Stomach (tissue), 19 donors: ENCODE measurements around the gene DEFB128. TPM values are rescaled to one million over a fixed set of nuclear protein-coding genes. Genes with fewer than 3 reads are reported as not detected.

Experiments
- DNase-seq, 2 donors: peaks; one replicate each; pipeline versions ENCODE4 v3.0.0 to v3.0.0-alpha.2; 2013 to 2019
- H3K27ac ChIP-seq, 5 donors: fragments of 200-600 bp in 4 of 5; sonication (generic) in 4 of 5; one replicate each; pipeline ENCODE4 v1.5.1; 2013 to 2019; ENCODE audit warnings: mild to moderate bottlenecking in 1 of 5, moderate library complexity in 1 of 5
- H3K27me3 ChIP-seq, 3 donors: fragments of 200-600 bp; sonication (generic); one replicate each; pipeline ENCODE4 v1.5.1; 2017 to 2019; ENCODE audit warnings: mixed run types in 1 of 3
- H3K36me3 ChIP-seq, 4 donors: fragments of 200-600 bp; sonication (generic); 1 replicate in 3 of 4; 2 replicates in 1 of 4; pipeline ENCODE4 v1.5.1; 2016 to 2019
- H3K4me1 ChIP-seq, 4 donors: fragments of 200-600 bp; sonication (generic); one replicate each; pipeline ENCODE4 v1.5.1; 2016 to 2019
- H3K4me3 ChIP-seq, 4 donors: fragments of 200-600 bp; sonication (generic) in 3 of 4; one replicate each; pipeline ENCODE4 v1.5.1; 2016 to 2019; ENCODE audit warnings: mild to moderate bottlenecking in 1 of 4
- H3K9me3 ChIP-seq, 4 donors: fragments of 200-600 bp; sonication (generic); one replicate each; pipeline ENCODE4 v1.5.1; 2016 to 2019
- EP300 ChIP-seq: sonication (generic); formaldehyde crosslinking; IDR thresholded peaks from one replicate; pipeline ENCODE4 v1.6.1; 2017; ENCODE audit warnings: antibody characterized with exemption
- POLR2A ChIP-seq, 4 donors: fragments of 450-650 bp; IDR thresholded peaks; one replicate each; pipeline ENCODE4 v1.6.1; 2016; ENCODE audit warnings: antibody characterized with exemption in 4 of 4, control low read depth in 2 of 4, mild to moderate bottlenecking in 1 of 4, moderate library complexity in 1 of 4
- POLR2AphosphoS5 ChIP-seq, 3 donors: sonication (generic); formaldehyde crosslinking; IDR thresholded peaks; one replicate each; pipeline ENCODE4 v1.6.1; 2016; ENCODE audit warnings: antibody characterized with exemption in 3 of 3
- WGBS, 5 donors: extraction: QIAGEN DNeasy Blood & Tissue Kit in 3 of 5; methylation state at CpG; one replicate each; pipeline versions ENCODE4 v1.1.5 to v1.1.7; 2013 to 2018; 5-methylcytosine and 5-hydroxymethylcytosine counted together
- intact Hi-C: fragments of 100-400 bp; cut with DNase I; formaldehyde crosslinking; loops from one replicate; pipeline ENCODE4 v1.15.1; 2023; ENCODE audit warnings: low total_unique reads
- long read RNA-seq, 10 donors: transcript quantifications; one replicate each; lab custom pipeline, GENCODE V29; 2026
- polyA plus RNA-seq, 3 donors: library from polyadenylated mRNA; stranded (reverse); fragments of 200-250 nt; gene quantifications; one replicate each; pipeline ENCODE4 v1.2.3, GENCODE V29; 2013
- total RNA-seq, 5 donors: library from RNA; depleted of rRNA; stranded (reverse); fragments of >200 nt; gene quantifications; one replicate each; pipeline versions ENCODE4 v1.1.0 to v1.2.3, GENCODE V29; 2014 to 2016
- TF ChIP-seq, protein P1 (sequence below), 7 experiments: fragments of 450-650 bp in 4 of 7; fragments of 200-600 bp in 3 of 7; sonication (generic) in 3 of 7; IDR thresholded peaks; one replicate each; pipeline ENCODE4 v1.5.1; 2016 to 2019; ENCODE audit warnings: antibody characterized with exemption in 7 of 7, control low read depth in 2 of 7, mild to moderate bottlenecking in 1 of 7
- donor health status: healthy with polysubstance abuse.
- donor health status: Bipolar disorder and iron deficiency.
- donor health status: healthy.

The DEFB128 gene
- total RNA-seq = not detected
- not detected for polyA plus RNA-seq
- long read RNA-seq, donor 1 = 0 reads
- long read RNA-seq, donor 2 = 0 reads
- long read RNA-seq, donor 3 = 0 reads
- long read RNA-seq, donor 4 = 0 reads
- long read RNA-seq, donor 5 = 0 reads
- long read RNA-seq, donor 6 = 0 reads
- long read RNA-seq, donor 7 = 0 reads
- long read RNA-seq, donor 8 = 0 reads
- long read RNA-seq, donor 9 = 0 reads
- long read RNA-seq, donor 10 = 0 reads

DNA sequence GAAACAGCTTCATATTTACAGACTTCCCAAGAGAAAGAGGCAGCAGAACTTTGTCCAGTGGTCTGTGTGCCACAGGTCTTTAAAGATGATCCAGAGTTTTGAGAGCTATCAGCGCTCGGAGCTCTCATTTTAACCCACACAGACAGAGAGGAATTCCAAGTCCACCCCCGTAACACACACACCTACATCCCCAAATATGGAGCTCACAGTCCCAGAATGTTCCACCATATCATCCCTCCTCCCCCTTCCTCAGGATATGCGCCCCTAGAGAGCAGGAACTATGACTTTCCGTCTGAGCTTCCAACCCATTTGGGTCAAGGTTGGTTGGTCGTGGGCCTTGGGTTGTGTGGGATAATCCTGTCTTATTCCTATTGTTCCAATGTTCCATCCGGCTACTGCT is at the start of gene DEFB128:
Gene DEFB128, minus strand, starts transcription at position 101 of the 400 bp plus-strand sequence. Its CDS starts 88 bp downstream, at position 13.
- peaks cover 0 to 11% (median 7%) of the 10 kb centered on the region in 4 donors for H3K9me3 ChIP-seq
- no peak within 1 kb of the TSS for H3K4me3 ChIP-seq
- H3K27ac ChIP-seq = no peak within 1 kb of the TSS
- peaks cover 0 to 8% (median 0%) of the 10 kb centered on the region in 3 donors for H3K27me3 ChIP-seq
- no peak for TF ChIP-seq EP300
- TF ChIP-seq, protein P1, sequence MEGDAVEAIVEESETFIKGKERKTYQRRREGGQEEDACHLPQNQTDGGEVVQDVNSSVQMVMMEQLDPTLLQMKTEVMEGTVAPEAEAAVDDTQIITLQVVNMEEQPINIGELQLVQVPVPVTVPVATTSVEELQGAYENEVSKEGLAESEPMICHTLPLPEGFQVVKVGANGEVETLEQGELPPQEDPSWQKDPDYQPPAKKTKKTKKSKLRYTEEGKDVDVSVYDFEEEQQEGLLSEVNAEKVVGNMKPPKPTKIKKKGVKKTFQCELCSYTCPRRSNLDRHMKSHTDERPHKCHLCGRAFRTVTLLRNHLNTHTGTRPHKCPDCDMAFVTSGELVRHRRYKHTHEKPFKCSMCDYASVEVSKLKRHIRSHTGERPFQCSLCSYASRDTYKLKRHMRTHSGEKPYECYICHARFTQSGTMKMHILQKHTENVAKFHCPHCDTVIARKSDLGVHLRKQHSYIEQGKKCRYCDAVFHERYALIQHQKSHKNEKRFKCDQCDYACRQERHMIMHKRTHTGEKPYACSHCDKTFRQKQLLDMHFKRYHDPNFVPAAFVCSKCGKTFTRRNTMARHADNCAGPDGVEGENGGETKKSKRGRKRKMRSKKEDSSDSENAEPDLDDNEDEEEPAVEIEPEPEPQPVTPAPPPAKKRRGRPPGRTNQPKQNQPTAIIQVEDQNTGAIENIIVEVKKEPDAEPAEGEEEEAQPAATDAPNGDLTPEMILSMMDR (IDR thresholded peaks at IDR 0.05) = no peak
- TF ChIP-seq POLR2AphosphoS5 (IDR thresholded peaks at IDR 0.05) = no peak
- TF ChIP-seq POLR2A (IDR thresholded peaks at IDR 0.05) = no peak
- intact Hi-C loops = no loop called here
- H3K36me3 ChIP-seq = no peaks in the 10 kb centered on the region
- DNase-seq = no peak
- 59 to 62% (median 61%) methylated on average over 7 of the region's 7 CpGs for WGBS, 5 donors
- no peaks in the 10 kb centered on the region for H3K4me1 ChIP-seq

DNA sequence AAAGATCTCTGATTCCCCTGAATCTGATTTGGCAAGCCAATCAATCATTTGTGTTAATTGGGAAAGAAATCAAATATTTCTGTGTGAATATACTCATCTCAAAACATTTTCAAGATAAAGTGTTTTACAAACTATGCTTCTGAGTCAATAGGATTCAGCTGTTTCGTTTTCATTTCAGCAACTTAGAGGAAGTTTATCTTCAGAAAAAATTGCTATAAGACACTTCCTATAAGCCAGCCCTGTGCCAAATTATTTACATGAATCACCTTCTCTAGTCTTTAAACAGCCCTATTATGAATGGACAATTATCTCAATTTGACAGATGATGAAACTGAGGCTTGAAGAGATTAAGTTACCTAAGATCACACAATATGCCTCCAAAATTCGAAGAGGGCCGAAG is 48.4 kb upstream of the DEFB128 start:
- Histone ChIP-seq H3K27me3 (peaks cover 0 to 5% (median 0%) of the 10 kb centered on the region in 3 donors), H3K9me3 (no peaks in the 10 kb centered on the region), H3K27ac (no peak overlapping the region), H3K4me3 (no peak overlapping the region), H3K36me3 (no peaks in the 10 kb centered on the region), H3K4me1 (peaks cover 0 to 4% (median 0%) of the 10 kb centered on the region in 4 donors)
- TF ChIP-seq EP300 = no peak
- no peak for TF ChIP-seq POLR2AphosphoS5 (IDR thresholded peaks at IDR 0.05)
- no peak for TF ChIP-seq POLR2A (IDR thresholded peaks at IDR 0.05)
- TF ChIP-seq, protein P1 (IDR thresholded peaks at IDR 0.05) = no peak
- DNase-seq = peak in 1 of 2 donors; percentile 4
- 56 to 68% (median 59%) methylated on average over 3 of the region's 3 CpGs for WGBS, 5 donors
- intact Hi-C loops = no loop called here

DNA sequence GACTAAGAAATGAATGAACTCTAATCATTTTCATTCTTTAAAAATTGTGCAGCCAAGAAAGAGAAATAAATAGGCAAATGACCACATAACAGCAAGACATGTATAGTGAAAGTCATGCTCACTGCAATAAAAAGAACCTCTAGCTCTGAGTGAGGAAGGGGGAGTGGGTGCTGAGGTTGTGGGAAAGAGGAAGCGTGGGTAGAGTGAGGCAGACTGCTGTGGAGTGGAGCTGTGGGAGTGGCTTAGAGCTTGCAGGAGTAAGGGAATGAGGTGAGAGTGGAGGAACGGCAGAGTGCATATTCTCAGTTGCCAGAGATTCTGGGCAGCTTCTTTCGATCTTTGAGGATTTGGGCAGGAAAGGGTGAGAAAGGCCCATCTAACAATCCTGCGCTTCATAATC is 48.0 kb upstream of the DEFB128 start:
- Histone ChIP-seq H3K4me1 (peaks cover 0 to 4% (median 0%) of the 10 kb centered on the region in 4 donors), H3K27me3 (peaks cover 0 to 5% (median 0%) of the 10 kb centered on the region in 3 donors), H3K4me3 (no peak overlapping the region), H3K27ac (no peak overlapping the region), H3K9me3 (no peaks in the 10 kb centered on the region), H3K36me3 (no peaks in the 10 kb centered on the region)
- WGBS, 5 donors = 39 to 60% (median 53%) methylated on average over 4 of the region's 4 CpGs
- intact Hi-C loops = no loop called here
- no peak for TF ChIP-seq POLR2AphosphoS5 (IDR thresholded peaks at IDR 0.05)
- TF ChIP-seq, protein P1 (IDR thresholded peaks at IDR 0.05) = no peak
- TF ChIP-seq EP300 = no peak
- TF ChIP-seq POLR2A (IDR thresholded peaks at IDR 0.05) = no peak
- peak in 1 of 2 donors; percentile 20 for DNase-seq

DNA sequence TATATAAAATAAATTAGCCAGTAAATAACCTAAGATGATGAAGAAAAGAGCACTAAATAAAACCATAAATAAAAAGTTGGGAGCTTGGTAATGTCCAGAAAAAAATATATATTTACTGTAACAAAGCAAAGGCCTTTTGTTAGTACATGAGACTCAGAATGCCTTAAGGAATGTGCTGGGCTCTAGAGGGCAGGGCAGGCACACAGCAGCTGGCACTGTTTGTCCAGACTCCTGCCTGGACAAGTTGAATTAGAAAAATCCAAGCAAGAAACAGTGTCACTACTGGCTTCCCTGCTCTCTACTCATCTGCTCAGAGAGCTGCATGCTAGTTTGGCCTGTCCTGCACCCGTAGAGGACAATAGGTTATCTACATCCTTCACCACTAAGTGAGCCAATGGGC is 46.4 kb upstream of the DEFB128 start:
- Histone ChIP-seq H3K27ac (no peak overlapping the region), H3K9me3 (no peaks in the 10 kb centered on the region), H3K27me3 (no peaks in the 10 kb centered on the region), H3K4me1 (peaks cover 0 to 4% (median 0%) of the 10 kb centered on the region in 4 donors), H3K36me3 (no peaks in the 10 kb centered on the region), H3K4me3 (no peak overlapping the region)
- DNase-seq = peak in 1 of 2 donors; percentile 49
- 29 to 55% (median 44%) methylated on average over 1 of the region's 1 CpG for WGBS, 5 donors
- intact Hi-C loops = no loop called here
- TF ChIP-seq, protein P1 (IDR thresholded peaks at IDR 0.05) = no peak
- no peak for TF ChIP-seq POLR2A (IDR thresholded peaks at IDR 0.05)
- no peak for TF ChIP-seq POLR2AphosphoS5 (IDR thresholded peaks at IDR 0.05)
- no peak for TF ChIP-seq EP300
